GM21367 (cell line): ENCODE results near the gene KCTD17.

Source experiments
- ATAC-seq: cut with Tn5 transposase; IDR thresholded peaks from one replicate; pipeline ENCODE4 v1.9.1; 2021; ENCODE audit not compliant: unreplicated experiment

Gene KCTD17

GRCh38 chr22:37075822-37076433 lies 24.4 kb downstream of the KCTD17 start:
- ATAC-seq = no peak

- no peak for ATAC-seq
These were observed 26.4 kb downstream of the KCTD17 start for GRCh38 chr22:37077802-37078448.

- ATAC-seq = no peak
These were observed 27.6 kb downstream of the KCTD17 start for GRCh38 chr22:37079158-37079557.

- ATAC-seq = no peak
These were observed 28.2 kb downstream of the KCTD17 start for GRCh38 chr22:37079668-37080171.

- no peak for ATAC-seq
These were observed 28.9 kb downstream of the KCTD17 start for GRCh38 chr22:37080438-37080837.

- ATAC-seq = no peak
These were observed 29.3 kb downstream of the KCTD17 start for GRCh38 chr22:37080838-37081237.

GRCh38 chr22:37082251-37082873 lies 30.8 kb downstream of the KCTD17 start:
- ATAC-seq = no peak

- ATAC-seq = no peak
These were observed 32.4 kb downstream of the KCTD17 start for GRCh38 chr22:37083914-37084313.

GRCh38 chr22:37084385-37084784 lies 32.8 kb downstream of the KCTD17 start:
- no peak for ATAC-seq

- no peak for ATAC-seq
These were observed 34.6 kb downstream of the KCTD17 start for GRCh38 chr22:37086184-37086583.

- ATAC-seq = no peak
These were observed 36.6 kb downstream of the KCTD17 start for GRCh38 chr22:37088108-37088605.

- no peak for ATAC-seq
These were observed 37.3 kb downstream of the KCTD17 start for GRCh38 chr22:37088750-37089408.

- ATAC-seq = no peak
These were observed 37.9 kb downstream of the KCTD17 start for GRCh38 chr22:37089434-37089833.

GRCh38 chr22:37090920-37091695 lies 39.6 kb downstream of the KCTD17 start:
- no peak for ATAC-seq

- ATAC-seq = no peak
These were observed 40.5 kb downstream of the KCTD17 start for GRCh38 chr22:37091994-37092393.

- no peak for ATAC-seq
These were observed 41.5 kb downstream of the KCTD17 start for GRCh38 chr22:37092997-37093396.

GRCh38 chr22:37094239-37094638 lies 42.7 kb downstream of the KCTD17 start:
- ATAC-seq = no peak

- ATAC-seq = no peak
These were observed 43.6 kb downstream of the KCTD17 start for GRCh38 chr22:37095113-37095512.

GRCh38 chr22:37097346-37097745 lies 45.8 kb downstream of the KCTD17 start:
- no peak for ATAC-seq

- no peak for ATAC-seq
These were observed 47.5 kb downstream of the KCTD17 start for GRCh38 chr22:37098976-37099591.
